Mucosa of descending colon (tissue), 3 donors: Measurements from ENCODE around the gene NT5E. TPM values are rescaled to one million over a fixed set of nuclear protein-coding genes. Genes with fewer than 3 reads are reported as not detected.
A peak's percentile ranks its signal among the peaks of the same experiment; 100 is the strongest.
"Not testable (repeated sequence)": the region's sequence is repeated elsewhere in the genome, so short reads cannot be mapped to it uniquely, and the experiment has no call there.

Experiments used
- ATAC-seq: fragments of 200-7000 bp; cut with Tn5 transposase; one replicate; pipeline ENCODE4 v1.9.1; 2020; ENCODE audit warnings: mild to moderate bottlenecking, moderate library complexity
- DNase-seq, 3 donors: peaks; one replicate each; pipeline ENCODE4 v3.0.0-alpha.2; 2020
- H3K36me3 ChIP-seq: fragments of 200-600 bp; one replicate; pipeline ENCODE4 v1.8.0; 2021; ENCODE audit warnings: low read depth, mild to moderate bottlenecking
- H3K4me1 ChIP-seq: fragments of 200-600 bp; one replicate; pipeline ENCODE4 v1.8.0; 2021; ENCODE audit warnings: low read depth, mild to moderate bottlenecking
- H3K4me3 ChIP-seq: fragments of 200-600 bp; one replicate; pipeline ENCODE4 v1.8.0; 2021; ENCODE audit warnings: mild to moderate bottlenecking
- H3K9me3 ChIP-seq: fragments of 200-600 bp; one replicate; pipeline ENCODE4 v1.8.0; 2021; ENCODE audit warnings: mild to moderate bottlenecking
- intact Hi-C, 2 donors: fragments of 100-400 bp; cut with DNase I in 1 of 2; cut with micrococcal nuclease in 1 of 2; formaldehyde crosslinking; loops; one replicate each; pipeline versions ENCODE4 v1.11.0 to v1.11.1; 2022; cut with DNase I, micrococcal nuclease
- total RNA-seq, 3 donors: library from RNA; stranded (reverse); fragmentation: NEBNext Ultra II Directional in 2 of 3; extraction: Animal tissue kit (Norgen Biotek cat#: 25700) in 2 of 3; gene quantifications; one replicate each; pipeline versions ENCODE4 v1.2.1 to v1.2.4, GENCODE V29; 2021 to 2023
- TF ChIP-seq, protein P1 (sequence below): fragments of 200-600 bp; IDR thresholded peaks from one replicate; pipeline ENCODE4 v1.8.0; 2022; ENCODE audit warnings: antibody characterized with exemption, mild to moderate bottlenecking
- donor health status: DM: no; HTN: no; CAD: no; lungs with moderate emphysema.
- donor health status: DM: no; HTN: no; CAD: no.
- donor health status: DM: no; HTN: yes; CAD: no.

Gene NT5E
- total RNA-seq, 3 donors from 2014 or later = 29.0 to 75.8 (median 29.7) TPM

DNA sequence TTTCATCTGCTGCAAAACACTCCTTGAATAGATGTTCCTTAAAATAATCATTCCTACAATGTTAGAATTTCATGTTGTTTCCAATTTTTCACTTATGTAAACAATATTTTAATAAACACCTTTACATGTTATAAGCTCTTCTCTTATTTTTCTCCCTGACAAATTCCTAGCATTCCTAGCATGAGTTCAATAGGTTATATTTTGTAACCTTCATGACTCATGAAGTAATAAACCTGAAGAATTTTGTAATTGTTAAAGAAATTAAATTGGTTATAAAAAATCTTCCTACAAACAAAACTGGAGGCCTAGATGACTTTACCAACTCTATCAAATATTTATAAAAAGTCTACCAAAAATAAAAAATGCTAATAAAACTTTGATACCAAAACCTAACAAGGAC, 66.3 kb downstream of the NT5E start:
- H3K4me1 ChIP-seq = no peaks in the 10 kb centered on the region
- intact Hi-C loops = no loop called here
- ATAC-seq (no peak), DNase-seq (no peak)
- H3K4me3 ChIP-seq = no peak overlapping the region
- no peaks in the 10 kb centered on the region for H3K36me3 ChIP-seq
- TF ChIP-seq, protein P1, sequence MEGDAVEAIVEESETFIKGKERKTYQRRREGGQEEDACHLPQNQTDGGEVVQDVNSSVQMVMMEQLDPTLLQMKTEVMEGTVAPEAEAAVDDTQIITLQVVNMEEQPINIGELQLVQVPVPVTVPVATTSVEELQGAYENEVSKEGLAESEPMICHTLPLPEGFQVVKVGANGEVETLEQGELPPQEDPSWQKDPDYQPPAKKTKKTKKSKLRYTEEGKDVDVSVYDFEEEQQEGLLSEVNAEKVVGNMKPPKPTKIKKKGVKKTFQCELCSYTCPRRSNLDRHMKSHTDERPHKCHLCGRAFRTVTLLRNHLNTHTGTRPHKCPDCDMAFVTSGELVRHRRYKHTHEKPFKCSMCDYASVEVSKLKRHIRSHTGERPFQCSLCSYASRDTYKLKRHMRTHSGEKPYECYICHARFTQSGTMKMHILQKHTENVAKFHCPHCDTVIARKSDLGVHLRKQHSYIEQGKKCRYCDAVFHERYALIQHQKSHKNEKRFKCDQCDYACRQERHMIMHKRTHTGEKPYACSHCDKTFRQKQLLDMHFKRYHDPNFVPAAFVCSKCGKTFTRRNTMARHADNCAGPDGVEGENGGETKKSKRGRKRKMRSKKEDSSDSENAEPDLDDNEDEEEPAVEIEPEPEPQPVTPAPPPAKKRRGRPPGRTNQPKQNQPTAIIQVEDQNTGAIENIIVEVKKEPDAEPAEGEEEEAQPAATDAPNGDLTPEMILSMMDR = no peak
- no peaks in the 10 kb centered on the region for H3K9me3 ChIP-seq

DNA sequence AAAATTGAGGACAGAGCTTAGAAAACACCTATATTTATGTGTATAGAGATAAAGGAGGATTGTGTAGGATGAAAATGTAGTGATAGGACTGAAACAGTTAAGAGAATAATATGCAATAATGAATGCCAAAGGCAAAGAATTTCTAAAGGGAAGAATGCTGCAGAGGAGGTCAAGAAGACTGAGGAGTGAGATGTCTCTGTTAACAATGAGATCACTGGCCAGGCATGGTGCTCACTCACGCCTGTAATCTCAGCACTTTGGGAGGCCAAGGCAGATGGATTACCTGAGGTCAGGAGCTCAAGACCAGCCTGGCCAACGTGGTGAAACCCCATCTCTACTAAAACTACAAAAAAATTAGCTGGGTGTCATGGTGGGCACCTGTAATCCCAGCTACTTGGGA, 74.4 kb downstream of the NT5E start:
- not testable (repeated sequence) for H3K36me3 ChIP-seq, DNase-seq

GRCh38 chr6:85537055-85537494, 87.2 kb downstream of the NT5E start:
- intact Hi-C loops = no loop called here
- H3K36me3 ChIP-seq = no peaks in the 10 kb centered on the region
- no peak overlapping the region for H3K4me3 ChIP-seq
- DNase-seq (no peak), ATAC-seq (no peak)
- no peaks in the 10 kb centered on the region for H3K4me1 ChIP-seq
- TF ChIP-seq, protein P1 = peak; percentile 28
- H3K9me3 ChIP-seq = no peaks in the 10 kb centered on the region

More for the DNA sequence above, 74.4 kb downstream of the NT5E start:
- H3K9me3 ChIP-seq, H3K4me3 ChIP-seq, ATAC-seq, intact Hi-C loops, H3K4me1 ChIP-seq: not testable (repeated sequence)

- H3K9me3 ChIP-seq = no peaks in the 10 kb centered on the region
- TF ChIP-seq, protein P1 = no peak
- intact Hi-C loops = no loop called here
- DNase-seq (no peak), ATAC-seq (no peak)
- no peak overlapping the region for H3K4me3 ChIP-seq
- H3K4me1 ChIP-seq = no peaks in the 10 kb centered on the region
- peaks cover 3% of the 10 kb centered on the region for H3K36me3 ChIP-seq
Observed at GRCh38 chr6:85544776-85545175, 94.9 kb downstream of the NT5E start.

Other genes starting within 250 kb of the NT5E start
- gene SNX14, start 143.8 kb downstream of the NT5E start, total RNA-seq = 10 to 100 TPM; 62.9 to 81.4 (median 71.0) TPM
- 100 to 1,000 TPM in 1 of 3 donors, 10 to 100 TPM in 2; 55.8 to 127 (median 92.7) TPM for gene SYNCRIP, start 192.8 kb downstream of the NT5E start, total RNA-seq